Measurements from ENCODE around the gene ANKS1B.

The ANKS1B gene

DNA sequence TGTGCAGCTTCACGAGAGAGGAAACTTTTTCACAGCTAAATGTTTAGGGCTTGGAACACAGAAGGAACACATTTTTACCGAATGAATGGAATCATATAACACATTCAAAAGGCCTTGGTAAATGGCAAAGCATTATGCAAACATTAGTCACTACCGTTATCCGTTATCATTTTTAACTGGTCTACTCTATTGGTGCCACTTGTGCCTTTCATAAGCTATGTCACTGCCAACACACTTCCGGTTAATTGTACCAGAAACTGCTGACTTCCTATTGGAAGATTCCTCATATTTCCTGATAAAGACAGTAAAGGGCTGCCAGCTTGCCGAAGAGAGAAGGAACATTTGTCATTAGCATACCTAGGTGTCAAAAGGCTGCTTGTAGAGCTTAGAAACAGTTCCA, 1170.5 kb downstream of the ANKS1B start:
- Histone ChIP-seq H3K4me2 (ENCODE audit: low read length) (no peak overlapping the region), H3K4me1 (ENCODE audit: insufficient read depth, low read length, severe bottlenecking) (no peaks in the 10 kb centered on the region), H3K27me3 (ENCODE audit: insufficient read depth, low read length) (no peaks in the 10 kb centered on the region), H4K20me1 (ENCODE audit: insufficient read depth, low read length) (no peaks in the 10 kb centered on the region), H3K27ac (ENCODE audit: low read depth, low read length, poor library complexity, severe bottlenecking) (no peak overlapping the region), H3K36me3 (ENCODE audit: insufficient read depth, low read length) (no peaks in the 10 kb centered on the region), H3K9me2 (ENCODE audit: low read depth, low read length) (no peaks in the 10 kb centered on the region), H2AFZ (ENCODE audit: low read length) (no peak overlapping the region), H3K9me3 (ENCODE audit: low read length) (no peaks in the 10 kb centered on the region), H3F3A (ENCODE audit: insufficient read depth, low read length) (no peaks in the 10 kb centered on the region), H3K9ac (ENCODE audit: low read length) (no peak overlapping the region), H3K79me2 (ENCODE audit: insufficient read depth, low read length) (no peaks in the 10 kb centered on the region), H3K4me3 (ENCODE audit: low read depth, low read length, poor library complexity, severe bottlenecking) (no peak overlapping the region)
- no peak for TF ChIP-seq EZH2 (IDR thresholded peaks at IDR 0.05; ENCODE audit: borderline replicate concordance, low read length)
- TF ChIP-seq, protein P1, sequence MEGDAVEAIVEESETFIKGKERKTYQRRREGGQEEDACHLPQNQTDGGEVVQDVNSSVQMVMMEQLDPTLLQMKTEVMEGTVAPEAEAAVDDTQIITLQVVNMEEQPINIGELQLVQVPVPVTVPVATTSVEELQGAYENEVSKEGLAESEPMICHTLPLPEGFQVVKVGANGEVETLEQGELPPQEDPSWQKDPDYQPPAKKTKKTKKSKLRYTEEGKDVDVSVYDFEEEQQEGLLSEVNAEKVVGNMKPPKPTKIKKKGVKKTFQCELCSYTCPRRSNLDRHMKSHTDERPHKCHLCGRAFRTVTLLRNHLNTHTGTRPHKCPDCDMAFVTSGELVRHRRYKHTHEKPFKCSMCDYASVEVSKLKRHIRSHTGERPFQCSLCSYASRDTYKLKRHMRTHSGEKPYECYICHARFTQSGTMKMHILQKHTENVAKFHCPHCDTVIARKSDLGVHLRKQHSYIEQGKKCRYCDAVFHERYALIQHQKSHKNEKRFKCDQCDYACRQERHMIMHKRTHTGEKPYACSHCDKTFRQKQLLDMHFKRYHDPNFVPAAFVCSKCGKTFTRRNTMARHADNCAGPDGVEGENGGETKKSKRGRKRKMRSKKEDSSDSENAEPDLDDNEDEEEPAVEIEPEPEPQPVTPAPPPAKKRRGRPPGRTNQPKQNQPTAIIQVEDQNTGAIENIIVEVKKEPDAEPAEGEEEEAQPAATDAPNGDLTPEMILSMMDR (IDR thresholded peaks at IDR 0.05; ENCODE audit: low read length): no peak

DNA sequence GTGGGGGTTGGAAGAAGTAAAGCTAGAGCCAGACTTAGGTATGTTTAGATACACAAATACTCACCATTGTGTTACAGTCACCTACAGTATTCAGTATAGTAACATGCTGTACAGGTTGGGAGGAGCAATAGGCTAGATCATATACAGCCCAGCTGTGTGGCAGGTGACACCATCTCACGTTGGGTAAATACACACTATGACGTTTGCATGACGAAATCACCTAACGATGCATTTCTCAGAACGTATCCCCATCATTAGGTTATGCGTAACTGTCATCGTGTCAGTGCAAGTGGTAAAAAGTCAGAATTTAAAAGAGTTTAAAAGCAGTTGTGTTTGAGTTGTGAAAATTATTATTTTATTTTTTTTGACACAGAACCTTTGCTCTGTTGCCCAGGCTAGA, 1172.5 kb downstream of the ANKS1B start:
- no peak overlapping the region for H3K9ac ChIP-seq (ENCODE audit: low read length)
- H3K4me2 ChIP-seq (ENCODE audit: low read length): no peak overlapping the region
- H4K20me1 ChIP-seq (ENCODE audit: insufficient read depth, low read length): no peaks in the 10 kb centered on the region
- H3K9me2 ChIP-seq (ENCODE audit: low read depth, low read length): no peaks in the 10 kb centered on the region
- H3F3A ChIP-seq (ENCODE audit: insufficient read depth, low read length): no peaks in the 10 kb centered on the region
- H3K4me1 ChIP-seq (ENCODE audit: insufficient read depth, low read length, severe bottlenecking): no peaks in the 10 kb centered on the region
- no peak overlapping the region for H3K27ac ChIP-seq (ENCODE audit: low read depth, low read length, poor library complexity, severe bottlenecking)
- no peak overlapping the region for H3K4me3 ChIP-seq (ENCODE audit: low read depth, low read length, poor library complexity, severe bottlenecking)
- no peaks in the 10 kb centered on the region for H3K27me3 ChIP-seq (ENCODE audit: insufficient read depth, low read length)
- no peak for TF ChIP-seq EZH2 (IDR thresholded peaks at IDR 0.05; ENCODE audit: borderline replicate concordance, low read length)
- TF ChIP-seq, protein P1 (IDR thresholded peaks at IDR 0.05; ENCODE audit: low read length): no peak
- H2AFZ ChIP-seq (ENCODE audit: low read length): no peak overlapping the region
- H3K9me3 ChIP-seq (ENCODE audit: low read length): no peaks in the 10 kb centered on the region
- H3K36me3 ChIP-seq (ENCODE audit: insufficient read depth, low read length): no peaks in the 10 kb centered on the region
- no peaks in the 10 kb centered on the region for H3K79me2 ChIP-seq (ENCODE audit: insufficient read depth, low read length)

DNA sequence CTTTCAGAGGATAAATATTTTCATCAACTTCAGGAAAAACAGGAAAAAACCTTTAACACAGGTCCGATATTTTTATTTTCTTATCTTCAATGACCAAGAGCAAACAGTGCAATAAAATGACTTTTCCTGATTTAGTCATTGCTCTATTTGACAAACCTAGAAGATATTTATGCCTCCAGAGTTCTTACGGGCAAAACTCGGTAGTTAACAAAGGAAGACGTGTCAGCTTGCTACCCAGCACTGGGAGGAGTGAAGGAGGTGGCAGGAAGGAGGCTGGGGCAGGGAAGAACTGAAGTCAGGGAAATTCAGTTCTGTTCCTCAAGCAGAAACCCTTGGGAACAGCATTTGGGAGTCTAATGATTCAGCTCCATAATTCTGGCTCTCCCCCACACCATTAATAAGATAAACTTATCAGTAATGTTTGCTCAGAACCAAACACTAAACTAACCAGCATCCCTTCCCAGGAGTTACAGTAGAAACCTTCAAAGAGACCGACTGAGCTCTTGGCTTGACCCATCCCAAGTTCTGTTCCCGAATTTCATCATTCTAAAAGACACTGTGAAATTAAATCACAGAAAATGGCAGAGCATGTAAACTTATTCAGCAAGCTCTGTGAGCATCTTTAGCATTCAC, 1176.4 kb downstream of the ANKS1B start:
- no peak overlapping the region for H2AFZ ChIP-seq (ENCODE audit: low read length)
- no peak overlapping the region for H3K4me2 ChIP-seq (ENCODE audit: low read length)

More for the DNA sequence above, 1176.4 kb downstream of the ANKS1B start:
- H3K4me1 ChIP-seq (ENCODE audit: insufficient read depth, low read length, severe bottlenecking): no peaks in the 10 kb centered on the region
- no peak overlapping the region for H3K4me3 ChIP-seq (ENCODE audit: low read depth, low read length, poor library complexity, severe bottlenecking)
- no peak overlapping the region for H3K27ac ChIP-seq (ENCODE audit: low read depth, low read length, poor library complexity, severe bottlenecking)
- H3K9ac ChIP-seq (ENCODE audit: low read length): no peak overlapping the region
- H3K79me2 ChIP-seq (ENCODE audit: insufficient read depth, low read length): no peaks in the 10 kb centered on the region
- no peaks in the 10 kb centered on the region for H3K36me3 ChIP-seq (ENCODE audit: insufficient read depth, low read length)
- TF ChIP-seq, protein P1 (IDR thresholded peaks at IDR 0.05; ENCODE audit: low read length): no peak
- no peak for TF ChIP-seq EZH2 (IDR thresholded peaks at IDR 0.05; ENCODE audit: borderline replicate concordance, low read length)
- no peaks in the 10 kb centered on the region for H3K9me2 ChIP-seq (ENCODE audit: low read depth, low read length)
- no peaks in the 10 kb centered on the region for H3K27me3 ChIP-seq (ENCODE audit: insufficient read depth, low read length)
- H4K20me1 ChIP-seq (ENCODE audit: insufficient read depth, low read length): no peaks in the 10 kb centered on the region
- H3F3A ChIP-seq (ENCODE audit: insufficient read depth, low read length): no peaks in the 10 kb centered on the region
- no peaks in the 10 kb centered on the region for H3K9me3 ChIP-seq (ENCODE audit: low read length)

Measured in OCI-LY1 (cell line).